Progenitor cell of endocrine pancreas (in vitro differentiated cells): ENCODE measurements around the gene VWA5B2. TPM values are rescaled to one million over a fixed set of nuclear protein-coding genes. Genes with fewer than 3 reads are reported as not detected.

Experiments
- DNase-seq: peaks from one replicate; pipeline ENCODE4 v3.0.0; 2021; ENCODE audit warnings: low spot score; ENCODE audit not compliant: unreplicated experiment
- H3K27ac Mint-ChIP-seq: 2 replicates; pipeline ENCODE4 v1.8.0; 2021; ENCODE audit warnings: mild to moderate bottlenecking, moderate library complexity, mixed read lengths
- H3K27me3 Mint-ChIP-seq: 2 replicates; pipeline ENCODE4 v1.8.0; 2021; ENCODE audit warnings: mixed read lengths
- H3K36me3 Mint-ChIP-seq: 2 replicates; pipeline ENCODE4 v1.8.0; 2022; ENCODE audit warnings: mixed read lengths; ENCODE audit not compliant: insufficient read depth
- H3K4me1 Mint-ChIP-seq: 2 replicates; pipeline ENCODE4 v1.8.0; 2021; ENCODE audit warnings: low read depth, mixed read lengths
- H3K4me3 Mint-ChIP-seq: 2 replicates; pipeline ENCODE4 v1.8.0; 2021; ENCODE audit warnings: low read depth, mild to moderate bottlenecking, moderate library complexity, mixed read lengths
- H3K9me3 Mint-ChIP-seq: 2 replicates; pipeline ENCODE4 v1.8.0; 2021; ENCODE audit warnings: low read depth, mixed read lengths
- CTCF ChIP-seq: fragments of 200-600 bp; sonication (generic); IDR thresholded peaks from one replicate; pipeline ENCODE4 v1.5.0; 2021; ENCODE audit warnings: antibody characterized with exemption, mild to moderate bottlenecking; ENCODE audit not compliant: unreplicated experiment
- total RNA-seq: library from RNA; stranded (reverse); gene quantifications from 2 replicates; pipeline ENCODE4 v1.2.1, GENCODE V29; 2021

VWA5B2 gene
- total RNA-seq, 1 donor from 2014 or later = 71.5 TPM

- no peak for TF ChIP-seq CTCF
- H3K27ac Mint-ChIP-seq = no peak overlapping the region
- H3K36me3 Mint-ChIP-seq = no peaks in the 10 kb centered on the region
- no peaks in the 10 kb centered on the region for H3K4me1 Mint-ChIP-seq
- peaks cover 17% of the 10 kb centered on the region for H3K27me3 Mint-ChIP-seq
- no peaks in the 10 kb centered on the region for H3K9me3 Mint-ChIP-seq
- DNase-seq = no peak
- H3K4me3 Mint-ChIP-seq = no peak overlapping the region
Observed at GRCh38 chr3:184203526-184203925, 25.9 kb upstream of the VWA5B2 start.

- H3K4me3 Mint-ChIP-seq = no peak overlapping the region
- no peaks in the 10 kb centered on the region for H3K9me3 Mint-ChIP-seq
- H3K36me3 Mint-ChIP-seq = no peaks in the 10 kb centered on the region
- no peaks in the 10 kb centered on the region for H3K4me1 Mint-ChIP-seq
- no peak for DNase-seq
- H3K27me3 Mint-ChIP-seq = peaks cover 23% of the 10 kb centered on the region
- no peak overlapping the region for H3K27ac Mint-ChIP-seq
- no peak for TF ChIP-seq CTCF
Observed at GRCh38 chr3:184209146-184209923, 20.1 kb upstream of the VWA5B2 start.

- H3K4me1 Mint-ChIP-seq = no peaks in the 10 kb centered on the region
- H3K4me3 Mint-ChIP-seq = no peak overlapping the region
- H3K9me3 Mint-ChIP-seq = no peaks in the 10 kb centered on the region
- H3K36me3 Mint-ChIP-seq = no peaks in the 10 kb centered on the region
- no peak for DNase-seq
- peaks cover 18% of the 10 kb centered on the region for H3K27me3 Mint-ChIP-seq
- no peak overlapping the region for H3K27ac Mint-ChIP-seq
- TF ChIP-seq CTCF = no peak
Observed at GRCh38 chr3:184211297-184211696, 18.1 kb upstream of the VWA5B2 start.

GRCh38 chr3:184211718-184212117 lies 17.7 kb upstream of the VWA5B2 start:
- TF ChIP-seq CTCF = no peak
- H3K36me3 Mint-ChIP-seq = no peaks in the 10 kb centered on the region
- no peak overlapping the region for H3K4me3 Mint-ChIP-seq
- H3K27ac Mint-ChIP-seq = no peak overlapping the region
- no peaks in the 10 kb centered on the region for H3K9me3 Mint-ChIP-seq
- H3K4me1 Mint-ChIP-seq = no peaks in the 10 kb centered on the region
- no peak for DNase-seq
- H3K27me3 Mint-ChIP-seq = peaks cover 14% of the 10 kb centered on the region

GRCh38 chr3:184218814-184219213 lies 10.6 kb upstream of the VWA5B2 start:
- Mint-ChIP-seq H3K9me3 (no peaks in the 10 kb centered on the region), H3K4me3 (no peak overlapping the region), H3K36me3 (no peaks in the 10 kb centered on the region), H3K27me3 (peaks cover 10% of the 10 kb centered on the region), H3K4me1 (no peaks in the 10 kb centered on the region), H3K27ac (no peak overlapping the region)
- no peak for DNase-seq
- TF ChIP-seq CTCF = no peak
